HL-60 (cell line): ENCODE results near the gene CRELD1.

Experiments used
- DNase-seq, 2 experiments: peaks; one replicate each; pipeline ENCODE4 v3.0.0-alpha.2; 2010 to 2020; ENCODE audit warnings: low read depth in 1 of 2, low spot score in 1 of 2
- H3K27ac ChIP-seq: fragments of 250-450 bp; sonication (Bioruptor Pico); replicated peaks from 2 replicates; pipeline ENCODE4 v1.5.1; 2020; ENCODE audit warnings: mild to moderate bottlenecking, moderate library complexity
- H3K27me3 ChIP-seq: fragments of 250-450 bp; sonication (Bioruptor Pico); 2 replicates; pipeline ENCODE4 v1.5.1; 2021; ENCODE audit warnings: mild to moderate bottlenecking, moderate library complexity; ENCODE audit not compliant: insufficient read depth, poor library complexity, severe bottlenecking
- H3K4me3 ChIP-seq: replicated peaks from 2 replicates; pipeline ENCODE4 v1.5.1; 2011; ENCODE audit warnings: mild to moderate bottlenecking, control low read depth, low read length; ENCODE audit not compliant: insufficient read depth
- CTCF ChIP-seq: IDR thresholded peaks from one replicate; pipeline ENCODE4 v1.5.1; 2011; ENCODE audit warnings: low read length, control low read depth, inconsistent platforms; ENCODE audit not compliant: insufficient read depth
- GABPA ChIP-seq: IDR thresholded peaks from 2 replicates; pipeline ENCODE4 v1.6.1; 2012; ENCODE audit warnings: low read depth
- POLR2AphosphoS5 ChIP-seq: IDR thresholded peaks from 2 replicates; pipeline ENCODE4 v1.6.1; 2012; ENCODE audit warnings: low read depth
- REST ChIP-seq: IDR thresholded peaks from 2 replicates; pipeline ENCODE4 v1.6.1; 2012; ENCODE audit warnings: low read depth; ENCODE audit not compliant: insufficient replicate concordance
- SPI1 ChIP-seq: IDR thresholded peaks from 2 replicates; pipeline ENCODE4 v1.6.1; 2012; ENCODE audit warnings: low read depth, mild to moderate bottlenecking, borderline replicate concordance

Gene CRELD1

GRCh38 chr3:9942934-9943690 lies 9.5 kb downstream of the CRELD1 start:
- no peak for DNase-seq
- TF ChIP-seq REST (no peak), CTCF (no peak), GABPA (no peak), SPI1 (no peak)
- no peak overlapping the region for H3K4me3 ChIP-seq
- H3K27me3 ChIP-seq, result no peaks in the 10 kb centered on the region
- H3K27ac ChIP-seq, result no peak overlapping the region

GRCh38 chr3:9944271-9944670 lies 10.6 kb downstream of the CRELD1 start:
- TF ChIP-seq POLR2AphosphoS5 (no peak), CTCF (no peak), GABPA (no peak), SPI1 (no peak), REST (no peak)
- Histone ChIP-seq H3K4me3 (no peak overlapping the region), H3K27ac (no peak overlapping the region), H3K27me3 (no peaks in the 10 kb centered on the region)
- DNase-seq, result no peak

- Histone ChIP-seq H3K4me3 (no peak overlapping the region), H3K27me3 (no peaks in the 10 kb centered on the region), H3K27ac (no peak overlapping the region)
- no peak for DNase-seq
- TF ChIP-seq SPI1 (no peak), GABPA (no peak), CTCF (no peak), REST (no peak), POLR2AphosphoS5 (no peak)
These were observed 11.7 kb downstream of the CRELD1 start for GRCh38 chr3:9945358-9945757.
